HL-60 (cell line): Measurements from ENCODE around the gene TMEM131L.

Source experiments
- DNase-seq, 2 experiments: peaks; one replicate each; pipeline ENCODE4 v3.0.0-alpha.2; 2010 to 2020; ENCODE audit warnings: low read depth in 1 of 2, low spot score in 1 of 2
- H3K27ac ChIP-seq: fragments of 250-450 bp; sonication (Bioruptor Pico); replicated peaks from 2 replicates; pipeline ENCODE4 v1.5.1; 2020; ENCODE audit warnings: mild to moderate bottlenecking, moderate library complexity
- H3K27me3 ChIP-seq: fragments of 250-450 bp; sonication (Bioruptor Pico); 2 replicates; pipeline ENCODE4 v1.5.1; 2021; ENCODE audit warnings: mild to moderate bottlenecking, moderate library complexity; ENCODE audit not compliant: insufficient read depth, poor library complexity, severe bottlenecking
- H3K4me3 ChIP-seq: replicated peaks from 2 replicates; pipeline ENCODE4 v1.5.1; 2011; ENCODE audit warnings: mild to moderate bottlenecking, control low read depth, low read length; ENCODE audit not compliant: insufficient read depth
- CTCF ChIP-seq: IDR thresholded peaks from one replicate; pipeline ENCODE4 v1.5.1; 2011; ENCODE audit warnings: low read length, control low read depth, inconsistent platforms; ENCODE audit not compliant: insufficient read depth
- GABPA ChIP-seq: IDR thresholded peaks from 2 replicates; pipeline ENCODE4 v1.6.1; 2012; ENCODE audit warnings: low read depth
- POLR2AphosphoS5 ChIP-seq: IDR thresholded peaks from 2 replicates; pipeline ENCODE4 v1.6.1; 2012; ENCODE audit warnings: low read depth
- REST ChIP-seq: IDR thresholded peaks from 2 replicates; pipeline ENCODE4 v1.6.1; 2012; ENCODE audit warnings: low read depth; ENCODE audit not compliant: insufficient replicate concordance
- SPI1 ChIP-seq: IDR thresholded peaks from 2 replicates; pipeline ENCODE4 v1.6.1; 2012; ENCODE audit warnings: low read depth, mild to moderate bottlenecking, borderline replicate concordance

The TMEM131L gene

GRCh38 chr4:153531000-153531358 lies 64.8 kb downstream of the TMEM131L start:
- no peak for TF ChIP-seq CTCF
- no peak for TF ChIP-seq POLR2AphosphoS5
- no peak for TF ChIP-seq REST
- no peak for TF ChIP-seq GABPA
- TF ChIP-seq SPI1 = no peak; the same call in 1 of the 2 replicates
- H3K27me3 ChIP-seq = no peaks in the 10 kb centered on the region
- peak overlapping the region; percentile 63 for H3K27ac ChIP-seq
- H3K4me3 ChIP-seq = no peak overlapping the region
- DNase-seq = no peak

- DNase-seq = no peak
- no peak for TF ChIP-seq SPI1
- TF ChIP-seq POLR2AphosphoS5 = no peak
- no peak for TF ChIP-seq CTCF
- TF ChIP-seq REST = no peak
- no peak for TF ChIP-seq GABPA
- Histone ChIP-seq H3K4me3 (no peak overlapping the region), H3K27ac (no peak overlapping the region), H3K27me3 (no peaks in the 10 kb centered on the region)
Measured at GRCh38 chr4:153531976-153532626, 65.9 kb downstream of the TMEM131L start.

DNA sequence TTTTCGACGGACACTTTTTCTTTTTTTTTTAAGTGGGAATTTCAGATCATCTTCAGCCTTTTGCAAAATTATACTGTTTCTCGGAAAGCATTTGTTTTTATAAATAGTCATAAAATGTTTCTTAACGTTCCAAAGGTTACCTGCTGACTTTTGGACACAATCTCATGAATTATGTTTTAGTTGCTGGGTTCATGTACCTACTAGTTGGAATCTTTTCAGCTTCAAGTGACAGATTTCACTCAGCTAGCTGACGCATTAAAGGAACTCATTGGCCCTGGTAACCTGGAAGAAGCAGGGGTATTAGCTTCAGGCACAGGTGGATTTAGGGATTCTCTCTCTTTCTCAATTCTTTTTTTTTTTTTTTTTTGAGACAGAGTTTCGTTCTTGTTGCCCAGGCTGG lies 66.5 kb downstream of the TMEM131L start:
- Histone ChIP-seq H3K27ac (no peak overlapping the region), H3K27me3 (no peaks in the 10 kb centered on the region), H3K4me3 (no peak overlapping the region)
- TF ChIP-seq SPI1 (no peak), CTCF (no peak), POLR2AphosphoS5 (no peak), GABPA (no peak), REST (no peak)
- no peak for DNase-seq
